ENCODE measurements around the gene FBXO3. TPM values are rescaled to one million over a fixed set of nuclear protein-coding genes. Genes with fewer than 3 reads are reported as not detected.

Gene FBXO3
- total and polyA plus RNA-seq, 12 donors: 21.9 to 72.5 (median 55.7) TPM

- ATAC-seq: peak in 2 of 8 donors; percentile 41 to 53
- WGBS, 2 donors: 18 to 20% methylated on average over 2 of the region's 2 CpGs
- H3K27me3 ChIP-seq: no peaks in the 10 kb centered on the region
- H3K4me1 ChIP-seq: peaks cover 0 to 47% (median 6%) of the 10 kb centered on the region in 9 donors
- peaks cover 0 to 99% (median 19%) of the 10 kb centered on the region in 9 donors for H3K36me3 ChIP-seq
- intact Hi-C loops (cut with DNase I): loop anchor here in 3 of 10 donors (5.0 to 10.0 kb wide), 4 partner anchors 203 to 386 kb away; no protein-coding TSS in a partner anchor
- DNase-seq: no peak
- no peaks in the 10 kb centered on the region for H3K9me3 ChIP-seq
- no peak for TF ChIP-seq CTCF (IDR thresholded peaks at IDR 0.05)
- H3K4me3 ChIP-seq: no peak overlapping the region
- H3K27ac ChIP-seq: peak overlapping the region in 2 of 10 donors; percentile 41 to 57
Observed at GRCh38 chr11:33747979-33748378, 26.3 kb downstream of the FBXO3 start.

- H3K4me3 ChIP-seq: no peak overlapping the region
- 73 to 74% methylated on average over 5 of the region's 5 CpGs for WGBS, 2 donors
- H3K9me3 ChIP-seq: no peaks in the 10 kb centered on the region
- DNase-seq: no peak
- peak in 6 of 8 donors; percentile 14 to 84 (median 31) for ATAC-seq
- H3K27me3 ChIP-seq: no peaks in the 10 kb centered on the region
- intact Hi-C loops (cut with DNase I): loop anchor here in 7 of 10 donors (2.0 to 10.0 kb wide), 9 partner anchors 51 to 381 kb away; no protein-coding TSS in a partner anchor
- peaks cover 0 to 43% (median 6%) of the 10 kb centered on the region in 9 donors for H3K4me1 ChIP-seq
- H3K36me3 ChIP-seq: peaks cover 0 to 70% (median 9%) of the 10 kb centered on the region in 9 donors
- TF ChIP-seq CTCF (IDR thresholded peaks at IDR 0.05): no peak
- peak overlapping the region in 6 of 10 donors; percentile 1 to 41 (median 8) for H3K27ac ChIP-seq
Observed at GRCh38 chr11:33743291-33743690, 31.0 kb downstream of the FBXO3 start.

GRCh38 chr11:33742249-33742851 is 32.0 kb downstream of the FBXO3 start:
- peak overlapping the region in 4 of 10 donors; percentile 4 to 29 (median 26) for H3K27ac ChIP-seq
- TF ChIP-seq CTCF (IDR thresholded peaks at IDR 0.05): peak; percentile 34 to 77 (median 67)
- no peak for DNase-seq
- H3K36me3 ChIP-seq: peaks cover 0 to 60% (median 9%) of the 10 kb centered on the region in 9 donors
- H3K4me1 ChIP-seq: peaks cover 0 to 43% (median 11%) of the 10 kb centered on the region in 9 donors
- H3K4me3 ChIP-seq: no peak overlapping the region
- no peaks in the 10 kb centered on the region for H3K27me3 ChIP-seq
- 73 to 82% methylated on average over 3 of the region's 3 CpGs for WGBS, 2 donors
- intact Hi-C loops (cut with DNase I): loop anchor here in 7 of 10 donors (2.0 to 10.0 kb wide), 9 partner anchors 50 to 380 kb away; no protein-coding TSS in a partner anchor
- H3K9me3 ChIP-seq: no peaks in the 10 kb centered on the region
- peak in 7 of 8 donors; percentile 13 to 60 (median 46) for ATAC-seq

- DNase-seq: no peak
- WGBS, 2 donors: 88 to 89% methylated on average over 7 of the region's 7 CpGs
- no peak for TF ChIP-seq CTCF (IDR thresholded peaks at IDR 0.05)
- Histone ChIP-seq H3K9me3 (no peaks in the 10 kb centered on the region), H3K36me3 (peaks cover 0 to 55% (median 4%) of the 10 kb centered on the region in 9 donors), H3K27me3 (no peaks in the 10 kb centered on the region), H3K4me3 (no peak overlapping the region), H3K27ac (no peak overlapping the region), H3K4me1 (peaks cover 0 to 43% (median 15%) of the 10 kb centered on the region in 9 donors)
- intact Hi-C loops (cut with DNase I): loop anchor here in 7 of 10 donors (2.0 to 10.0 kb wide), 9 partner anchors 50 to 380 kb away; no protein-coding TSS in a partner anchor
- ATAC-seq: no peak
Observed at GRCh38 chr11:33741806-33742205, 32.5 kb downstream of the FBXO3 start.

Data from heart right ventricle (tissue), 16 donors.